ENCODE measurements around the gene CANX.
"Not testable (repeated sequence)": the region's sequence is repeated elsewhere in the genome, so short reads cannot be mapped to it uniquely, and the experiment has no call there.

CANX gene

DNA sequence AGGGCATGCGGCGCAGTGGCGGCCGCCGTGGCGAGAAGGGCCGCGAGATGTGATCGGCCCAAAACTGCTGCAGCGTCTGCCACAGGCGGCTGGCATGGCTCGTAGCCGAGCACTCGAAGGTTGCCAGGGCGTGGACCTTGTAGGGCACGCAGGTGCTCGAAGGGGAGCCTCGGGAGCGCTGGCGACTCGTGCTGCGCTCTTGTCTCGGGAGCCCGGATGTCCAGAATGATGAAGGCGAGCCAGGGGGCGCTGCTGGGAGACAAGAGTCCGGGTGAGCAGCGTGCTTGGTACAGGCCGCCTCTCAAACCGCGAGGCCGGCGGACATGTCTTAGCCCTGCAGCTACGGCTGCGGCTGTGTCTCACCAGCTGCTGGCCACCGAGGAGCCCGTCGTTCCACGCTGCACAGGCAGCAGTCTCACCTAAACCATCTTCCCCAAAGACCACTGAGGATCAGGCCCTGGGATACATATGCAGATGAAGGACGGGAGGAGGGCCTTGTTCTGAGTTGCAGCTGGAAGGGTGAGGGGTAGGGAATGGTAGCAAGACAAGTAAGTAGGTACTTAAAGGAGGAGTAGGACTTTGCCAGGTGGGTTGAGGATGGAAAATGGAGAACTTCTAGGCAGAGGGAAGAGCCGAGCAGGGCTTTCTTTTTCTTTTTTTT is 19.6 kb upstream of the CANX start:
- DNase-seq (ENCODE audit: insufficient read length, low spot score): no peak
- TF ChIP-seq POU2F2 (IDR thresholded peaks at IDR 0.05; ENCODE audit: low read depth, low read length) (no peak), PAX5 (IDR thresholded peaks at IDR 0.05; ENCODE audit: insufficient read depth, low read length, severe bottlenecking) (no peak), TAF1 (IDR thresholded peaks at IDR 0.05; ENCODE audit: low read depth, low read length) (no peak)
- no peak for FAIRE-seq

GRCh38 chr5:179680014-179680779 is 18.6 kb upstream of the CANX start:
- FAIRE-seq (no peak), DNase-seq (ENCODE audit: insufficient read length, low spot score) (no peak)
- no peak for TF ChIP-seq POLR2A (IDR thresholded peaks at IDR 0.05; ENCODE audit: low read depth, low read length)
- no peak for TF ChIP-seq SPI1 (IDR thresholded peaks at IDR 0.05; ENCODE audit: low read depth, low read length)
- no peak for TF ChIP-seq POU2F2 (IDR thresholded peaks at IDR 0.05; ENCODE audit: low read depth, low read length)
- TF ChIP-seq POLR2AphosphoS5 (IDR thresholded peaks at IDR 0.05; ENCODE audit: low read depth, low read length): no peak
- TF ChIP-seq TAF1 (IDR thresholded peaks at IDR 0.05; ENCODE audit: low read depth, low read length): no peak
- TF ChIP-seq PAX5 (IDR thresholded peaks at IDR 0.05; ENCODE audit: insufficient read depth, low read length, severe bottlenecking): no peak

GRCh38 chr5:179680780-179681401 is 17.9 kb upstream of the CANX start, which contains the start of gene CBY3:
Gene CBY3, minus strand, starts transcription at chr5:179681034. Its CDS starts 116 bp downstream, at chr5:179680918.
- DNase-seq (ENCODE audit: insufficient read length, low spot score) (no peak), FAIRE-seq (no peak)
- TF ChIP-seq POU2F2 (IDR thresholded peaks at IDR 0.05; ENCODE audit: low read depth, low read length) (no peak), PAX5 (IDR thresholded peaks at IDR 0.05; ENCODE audit: insufficient read depth, low read length, severe bottlenecking) (no peak), TAF1 (IDR thresholded peaks at IDR 0.05; ENCODE audit: low read depth, low read length) (no peak), SPI1 (IDR thresholded peaks at IDR 0.05; ENCODE audit: low read depth, low read length) (no peak), POLR2A (IDR thresholded peaks at IDR 0.05; ENCODE audit: low read depth, low read length) (no peak), POLR2AphosphoS5 (IDR thresholded peaks at IDR 0.05; ENCODE audit: low read depth, low read length) (no peak)

GRCh38 chr5:179689212-179689611 is 9.6 kb upstream of the CANX start:
- not testable (repeated sequence) for DNase-seq (ENCODE audit: insufficient read length, low spot score); FAIRE-seq

DNA sequence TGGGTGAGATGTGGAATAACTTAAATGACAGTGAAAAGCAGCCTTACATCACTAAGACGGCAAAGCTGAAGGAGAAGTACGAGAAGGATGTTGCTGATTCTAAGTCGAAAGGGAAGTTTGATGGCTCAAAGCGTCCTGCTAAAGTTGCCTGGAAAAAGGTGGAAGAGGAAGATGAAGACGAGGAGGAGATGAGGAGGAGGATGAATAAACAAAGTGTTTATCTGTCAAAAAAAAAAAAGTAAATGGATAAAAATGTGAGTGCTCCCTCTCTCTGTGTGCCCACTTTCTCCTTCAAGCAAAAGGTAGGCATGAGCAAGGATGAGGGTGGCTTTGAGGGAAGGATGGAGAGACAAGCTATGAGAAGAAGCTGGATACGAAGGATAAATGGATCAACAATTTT is 4.2 kb upstream of the CANX start:
- FAIRE-seq (no peak), DNase-seq (ENCODE audit: insufficient read length, low spot score) (no peak)
- TF ChIP-seq POLR2AphosphoS5 (IDR thresholded peaks at IDR 0.05; ENCODE audit: low read depth, low read length) (no peak), SPI1 (IDR thresholded peaks at IDR 0.05; ENCODE audit: low read depth, low read length) (no peak), PAX5 (IDR thresholded peaks at IDR 0.05; ENCODE audit: insufficient read depth, low read length, severe bottlenecking) (no peak), POU2F2 (IDR thresholded peaks at IDR 0.05; ENCODE audit: low read depth, low read length) (no peak), POLR2A (IDR thresholded peaks at IDR 0.05; ENCODE audit: low read depth, low read length) (no peak), TAF1 (IDR thresholded peaks at IDR 0.05; ENCODE audit: low read depth, low read length) (no peak)

- peak; percentile 20 for FAIRE-seq
- TF ChIP-seq PAX5 (IDR thresholded peaks at IDR 0.05; ENCODE audit: insufficient read depth, low read length, severe bottlenecking) (no peak), SPI1 (IDR thresholded peaks at IDR 0.05; ENCODE audit: low read depth, low read length) (peak; percentile 53; the same call in 1 of the 2 replicates)
Observed at GRCh38 chr5:179696603-179697002, 2.2 kb upstream of the CANX start.

DNA sequence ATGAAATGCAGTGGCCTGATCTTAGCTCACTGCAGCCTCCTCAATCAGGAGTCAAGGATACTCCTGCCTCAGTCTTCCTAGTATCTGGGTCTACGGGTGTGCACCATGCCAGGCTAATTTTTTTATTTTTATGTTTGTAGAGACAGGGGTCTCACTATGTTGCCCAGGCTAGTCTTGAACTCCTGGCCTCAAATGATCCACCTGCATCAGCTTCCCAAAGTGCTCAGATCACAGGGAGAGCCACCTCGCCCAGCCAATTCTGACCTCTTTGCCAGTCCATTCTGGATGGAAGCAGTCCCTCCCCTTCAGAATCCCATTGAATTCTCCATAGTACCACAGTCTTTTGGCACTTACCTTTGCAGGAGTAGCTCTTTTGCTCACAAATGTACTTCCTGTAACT is 1.7 kb upstream of the CANX start:
- DNase-seq (ENCODE audit: insufficient read length, low spot score) (no peak), FAIRE-seq (no peak)
- TF ChIP-seq POLR2A (IDR thresholded peaks at IDR 0.05; ENCODE audit: low read depth, low read length) (no peak), SPI1 (IDR thresholded peaks at IDR 0.05; ENCODE audit: low read depth, low read length) (no peak), POLR2AphosphoS5 (IDR thresholded peaks at IDR 0.05; ENCODE audit: low read depth, low read length) (no peak), POU2F2 (IDR thresholded peaks at IDR 0.05; ENCODE audit: low read depth, low read length) (no peak), PAX5 (IDR thresholded peaks at IDR 0.05; ENCODE audit: insufficient read depth, low read length, severe bottlenecking) (no peak), TAF1 (IDR thresholded peaks at IDR 0.05; ENCODE audit: low read depth, low read length) (no peak)

More at GRCh38 chr5:179696603-179697002, 2.2 kb upstream of the CANX start:
- no peak for DNase-seq (ENCODE audit: insufficient read length, low spot score)

DNA sequence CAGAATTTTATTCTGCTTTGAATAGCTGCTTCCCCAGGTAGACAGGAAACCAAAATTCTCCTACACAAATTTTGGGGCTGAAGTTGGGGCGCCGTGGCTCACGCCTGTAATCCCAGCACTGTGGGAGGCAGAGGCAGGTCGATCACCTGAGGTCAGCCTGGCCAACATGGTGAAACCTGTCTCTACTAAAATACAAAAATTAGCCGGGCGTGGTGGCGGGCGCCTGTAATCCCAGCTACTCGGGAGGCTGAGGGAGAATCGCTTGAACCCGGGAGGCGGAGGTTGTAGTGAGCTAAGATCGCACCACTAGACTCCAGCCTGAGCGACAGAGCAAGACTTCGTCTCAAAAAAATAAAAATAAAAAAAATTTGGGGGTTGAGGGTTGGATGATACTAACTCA is 1.2 kb upstream of the CANX start:
- not testable (repeated sequence) for DNase-seq (ENCODE audit: insufficient read length, low spot score); FAIRE-seq

DNA sequence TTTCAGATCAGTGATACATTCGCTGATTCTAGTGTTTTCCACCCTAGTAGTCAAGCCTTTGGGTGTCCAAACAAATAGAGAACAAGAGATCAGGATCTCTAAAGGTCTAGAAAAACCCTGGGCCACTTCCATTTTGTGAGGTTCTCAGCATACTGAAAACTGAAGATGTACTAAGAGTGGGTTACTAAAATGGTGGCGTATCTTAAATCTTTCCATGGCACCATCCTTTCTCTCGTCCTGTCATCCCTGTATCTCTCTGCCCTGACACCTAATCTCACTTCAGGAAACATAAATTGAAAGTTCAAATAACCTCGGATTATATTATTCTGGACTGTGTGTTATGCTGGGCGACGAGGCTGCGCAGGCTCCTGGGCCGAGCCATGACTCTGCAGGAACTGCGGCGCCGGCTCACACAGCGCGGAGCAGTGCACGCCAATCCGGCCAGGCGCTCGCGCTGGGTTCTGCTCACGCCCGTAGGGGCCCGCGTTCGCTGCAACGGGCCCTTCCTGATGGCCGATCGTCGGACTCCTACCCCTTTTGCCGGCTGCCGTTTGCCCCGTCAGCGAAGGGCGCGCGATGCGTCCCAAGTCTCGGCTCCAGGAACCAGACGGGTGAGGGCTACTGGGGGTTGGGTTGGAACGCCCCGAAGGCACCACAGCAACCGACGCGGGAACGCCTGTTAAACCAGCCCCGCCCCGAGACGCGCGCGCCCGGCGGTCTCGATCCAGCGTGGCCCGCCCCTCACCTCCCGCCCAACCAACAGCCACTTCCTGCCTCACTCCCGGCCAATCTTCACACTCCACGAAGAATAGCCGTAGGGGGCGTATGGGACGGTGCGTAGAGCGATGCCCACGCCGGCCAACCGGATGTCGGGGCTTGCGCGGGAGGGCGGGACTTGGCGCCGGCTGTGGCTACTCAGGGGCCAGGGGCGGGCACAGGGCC is 503 bp upstream of the CANX start:
- FAIRE-seq: peak; percentile 98
- TF ChIP-seq TAF1 (IDR thresholded peaks at IDR 0.05; ENCODE audit: low read depth, low read length) (peak; percentile 76), PAX5 (IDR thresholded peaks at IDR 0.05; ENCODE audit: insufficient read depth, low read length, severe bottlenecking) (no peak), POLR2AphosphoS5 (IDR thresholded peaks at IDR 0.05; ENCODE audit: low read depth, low read length) (peak; percentile 82), POLR2A (IDR thresholded peaks at IDR 0.05; ENCODE audit: low read depth, low read length) (peak; percentile 83), POU2F2 (IDR thresholded peaks at IDR 0.05; ENCODE audit: low read depth, low read length) (peak; percentile 42; the same call in 1 of the 2 replicates), SPI1 (IDR thresholded peaks at IDR 0.05; ENCODE audit: low read depth, low read length) (peak; percentile 35; the same call in 1 of the 2 replicates)
- DNase-seq (ENCODE audit: insufficient read length, low spot score): peak; percentile 96

Data from GM12891 (cell line).